ENCODE data around the gene BAZ2A.

DNA sequence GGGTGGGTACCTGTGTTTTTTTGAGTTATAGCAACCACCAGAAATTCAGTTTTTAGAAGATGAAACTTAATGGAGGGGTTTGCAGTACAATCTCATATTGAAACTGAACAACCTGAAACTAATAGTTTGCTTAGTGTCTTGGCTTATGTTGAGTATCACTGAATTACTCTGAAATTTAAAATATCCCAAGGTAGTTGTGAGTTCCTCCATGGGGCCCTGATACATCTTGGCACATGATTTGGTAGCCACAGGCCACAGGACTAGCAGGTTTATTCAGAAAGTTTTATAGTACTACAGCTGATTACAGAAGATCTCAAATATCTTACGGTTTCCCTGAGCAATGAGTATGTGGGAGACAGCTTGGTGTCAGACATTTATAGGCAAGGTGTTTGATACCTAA is 47.6 kb upstream of the BAZ2A start:
- TF ChIP-seq, protein P1, sequence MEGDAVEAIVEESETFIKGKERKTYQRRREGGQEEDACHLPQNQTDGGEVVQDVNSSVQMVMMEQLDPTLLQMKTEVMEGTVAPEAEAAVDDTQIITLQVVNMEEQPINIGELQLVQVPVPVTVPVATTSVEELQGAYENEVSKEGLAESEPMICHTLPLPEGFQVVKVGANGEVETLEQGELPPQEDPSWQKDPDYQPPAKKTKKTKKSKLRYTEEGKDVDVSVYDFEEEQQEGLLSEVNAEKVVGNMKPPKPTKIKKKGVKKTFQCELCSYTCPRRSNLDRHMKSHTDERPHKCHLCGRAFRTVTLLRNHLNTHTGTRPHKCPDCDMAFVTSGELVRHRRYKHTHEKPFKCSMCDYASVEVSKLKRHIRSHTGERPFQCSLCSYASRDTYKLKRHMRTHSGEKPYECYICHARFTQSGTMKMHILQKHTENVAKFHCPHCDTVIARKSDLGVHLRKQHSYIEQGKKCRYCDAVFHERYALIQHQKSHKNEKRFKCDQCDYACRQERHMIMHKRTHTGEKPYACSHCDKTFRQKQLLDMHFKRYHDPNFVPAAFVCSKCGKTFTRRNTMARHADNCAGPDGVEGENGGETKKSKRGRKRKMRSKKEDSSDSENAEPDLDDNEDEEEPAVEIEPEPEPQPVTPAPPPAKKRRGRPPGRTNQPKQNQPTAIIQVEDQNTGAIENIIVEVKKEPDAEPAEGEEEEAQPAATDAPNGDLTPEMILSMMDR (IDR thresholded peaks at IDR 0.05 in 2 of 3, conservative IDR thresholded peaks at IDR 0.05 in 1 of 3; ENCODE audit: borderline replicate concordance in 1 of 3, insufficient read depth in 1 of 3, low read depth in 2 of 3, low read length in 2 of 3), result no peak
- no peak for TF ChIP-seq EZH2 (IDR thresholded peaks at IDR 0.05)
- no peak for TF ChIP-seq SRF (IDR thresholded peaks at IDR 0.05; ENCODE audit: low read depth)
- TF ChIP-seq TCF7L2 (IDR thresholded peaks at IDR 0.05; ENCODE audit: borderline replicate concordance, extremely low read depth, insufficient read depth, insufficient read length), result no peak
- TF ChIP-seq ZBTB33 (IDR thresholded peaks at IDR 0.05; ENCODE audit: extremely low read depth, insufficient replicate concordance, low read length), result no peak
- TF ChIP-seq POLR2A (IDR thresholded peaks at IDR 0.05; ENCODE audit: borderline replicate concordance, extremely low read depth, insufficient read depth, insufficient read length), result no peak
- TF ChIP-seq, protein P2, sequence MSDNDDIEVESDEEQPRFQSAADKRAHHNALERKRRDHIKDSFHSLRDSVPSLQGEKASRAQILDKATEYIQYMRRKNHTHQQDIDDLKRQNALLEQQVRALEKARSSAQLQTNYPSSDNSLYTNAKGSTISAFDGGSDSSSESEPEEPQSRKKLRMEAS (IDR thresholded peaks at IDR 0.05), result no peak
- no peak for TF ChIP-seq POLR2AphosphoS5 (IDR thresholded peaks at IDR 0.05; ENCODE audit: low read depth, low read length)
